Glutamatergic neuron (in vitro differentiated cells): ENCODE data around the gene RAI1. TPM values are rescaled to one million over a fixed set of nuclear protein-coding genes. Genes with fewer than 3 reads are reported as not detected.

Source experiments
- DNase-seq: peaks from one replicate; pipeline ENCODE4 v3.0.0; 2022
- H3K27ac Mint-ChIP-seq: one replicate; pipeline ENCODE4 v1.8.0; 2020; ENCODE audit warnings: mild to moderate bottlenecking, mixed read lengths, inconsistent platforms; ENCODE audit not compliant: unreplicated experiment
- H3K27me3 Mint-ChIP-seq: one replicate; pipeline ENCODE4 v1.8.0; 2020; ENCODE audit warnings: mild to moderate bottlenecking, moderate library complexity, mixed read lengths, inconsistent platforms; ENCODE audit not compliant: unreplicated experiment
- H3K36me3 Mint-ChIP-seq: one replicate; pipeline ENCODE4 v1.8.0; 2020; ENCODE audit warnings: mild to moderate bottlenecking, mixed read lengths, inconsistent platforms; ENCODE audit not compliant: unreplicated experiment
- H3K4me1 Mint-ChIP-seq: one replicate; pipeline ENCODE4 v1.8.0; 2020; ENCODE audit warnings: mild to moderate bottlenecking, low read depth, mixed read lengths, inconsistent platforms; ENCODE audit not compliant: unreplicated experiment
- H3K4me3 Mint-ChIP-seq: one replicate; pipeline ENCODE4 v1.8.0; 2020; ENCODE audit warnings: mild to moderate bottlenecking, mixed read lengths, inconsistent platforms; ENCODE audit not compliant: unreplicated experiment
- H3K9me3 Mint-ChIP-seq: one replicate; pipeline ENCODE4 v1.8.0; 2020; ENCODE audit warnings: mild to moderate bottlenecking, moderate library complexity, mixed read lengths, inconsistent platforms; ENCODE audit not compliant: unreplicated experiment
- total RNA-seq: library from RNA; stranded (reverse); fragmentation: NEBNext Ultra II Directional; extraction: Animal tissue kit (Norgen Biotek cat#: 25700); gene quantifications from one replicate; pipeline ENCODE4 v1.2.1, GENCODE V29; 2021; ENCODE audit not compliant: unreplicated experiment
- TF ChIP-seq, protein P1 (sequence below): fragments of 200-600 bp; sonication (generic); IDR thresholded peaks from one replicate; pipeline ENCODE4 v1.5.0; 2021; ENCODE audit not compliant: partially characterized antibody, unreplicated experiment

The RAI1 gene
- total RNA-seq, 1 donor from 2014 or later: 70.2 TPM

DNA sequence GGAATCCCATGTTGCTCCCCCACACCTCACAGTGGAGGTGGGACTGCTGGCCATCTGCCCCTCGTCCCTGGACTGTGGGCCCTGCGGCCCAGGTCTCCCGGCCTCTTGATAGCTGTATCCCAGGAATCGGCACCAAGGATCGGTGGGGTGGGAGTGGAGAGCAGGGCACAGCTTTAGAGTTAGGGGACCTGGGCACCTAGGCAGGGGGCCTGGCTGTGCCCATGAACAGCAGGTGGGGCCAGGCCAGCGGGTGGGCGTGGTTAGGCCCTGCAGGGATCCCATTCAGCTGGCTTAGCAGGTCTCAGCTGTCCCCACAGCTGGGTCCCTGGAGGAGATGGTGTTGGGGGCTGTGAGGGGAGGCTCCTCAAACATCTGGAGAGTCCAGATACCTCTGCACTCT is 106.3 kb downstream of the RAI1 start:
- peaks cover 37% of the 10 kb centered on the region for H3K27me3 Mint-ChIP-seq
- H3K27ac Mint-ChIP-seq: peak overlapping the region; percentile 68
- TF ChIP-seq, protein P1, sequence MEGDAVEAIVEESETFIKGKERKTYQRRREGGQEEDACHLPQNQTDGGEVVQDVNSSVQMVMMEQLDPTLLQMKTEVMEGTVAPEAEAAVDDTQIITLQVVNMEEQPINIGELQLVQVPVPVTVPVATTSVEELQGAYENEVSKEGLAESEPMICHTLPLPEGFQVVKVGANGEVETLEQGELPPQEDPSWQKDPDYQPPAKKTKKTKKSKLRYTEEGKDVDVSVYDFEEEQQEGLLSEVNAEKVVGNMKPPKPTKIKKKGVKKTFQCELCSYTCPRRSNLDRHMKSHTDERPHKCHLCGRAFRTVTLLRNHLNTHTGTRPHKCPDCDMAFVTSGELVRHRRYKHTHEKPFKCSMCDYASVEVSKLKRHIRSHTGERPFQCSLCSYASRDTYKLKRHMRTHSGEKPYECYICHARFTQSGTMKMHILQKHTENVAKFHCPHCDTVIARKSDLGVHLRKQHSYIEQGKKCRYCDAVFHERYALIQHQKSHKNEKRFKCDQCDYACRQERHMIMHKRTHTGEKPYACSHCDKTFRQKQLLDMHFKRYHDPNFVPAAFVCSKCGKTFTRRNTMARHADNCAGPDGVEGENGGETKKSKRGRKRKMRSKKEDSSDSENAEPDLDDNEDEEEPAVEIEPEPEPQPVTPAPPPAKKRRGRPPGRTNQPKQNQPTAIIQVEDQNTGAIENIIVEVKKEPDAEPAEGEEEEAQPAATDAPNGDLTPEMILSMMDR: no peak
- H3K4me1 Mint-ChIP-seq: peaks cover 71% of the 10 kb centered on the region
- H3K4me3 Mint-ChIP-seq: no peak overlapping the region
- H3K36me3 Mint-ChIP-seq: no peaks in the 10 kb centered on the region
- H3K9me3 Mint-ChIP-seq: peaks cover 40% of the 10 kb centered on the region
- no peak for DNase-seq

DNA sequence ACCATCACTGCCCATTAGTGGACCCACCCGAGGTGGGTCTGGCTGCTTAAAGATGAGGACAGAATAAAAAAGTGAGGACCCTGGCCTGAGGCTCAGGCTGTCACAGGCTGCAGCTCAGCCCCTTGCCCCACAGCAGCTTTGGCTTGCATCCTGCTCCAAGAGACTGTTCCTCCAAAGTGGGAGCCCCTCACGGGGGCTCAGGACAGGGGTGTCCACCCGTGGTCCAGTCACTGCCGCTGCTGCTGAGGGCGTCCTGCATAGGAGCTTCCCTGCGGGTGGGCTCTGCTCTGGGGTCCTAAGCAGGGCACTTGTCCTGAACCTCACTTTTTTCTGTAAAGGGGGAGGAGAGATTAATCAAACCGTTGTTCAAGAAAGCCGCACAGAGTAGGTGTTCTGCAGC is 107.7 kb downstream of the RAI1 start:
- peaks cover 44% of the 10 kb centered on the region for H3K9me3 Mint-ChIP-seq
- DNase-seq: no peak
- H3K4me1 Mint-ChIP-seq: peaks cover 78% of the 10 kb centered on the region
- peak overlapping the region; percentile 84 for H3K27ac Mint-ChIP-seq
- H3K4me3 Mint-ChIP-seq: peak overlapping the region; percentile 77
- no peaks in the 10 kb centered on the region for H3K36me3 Mint-ChIP-seq
- TF ChIP-seq, protein P1: no peak
- peaks cover 47% of the 10 kb centered on the region for H3K27me3 Mint-ChIP-seq

DNA sequence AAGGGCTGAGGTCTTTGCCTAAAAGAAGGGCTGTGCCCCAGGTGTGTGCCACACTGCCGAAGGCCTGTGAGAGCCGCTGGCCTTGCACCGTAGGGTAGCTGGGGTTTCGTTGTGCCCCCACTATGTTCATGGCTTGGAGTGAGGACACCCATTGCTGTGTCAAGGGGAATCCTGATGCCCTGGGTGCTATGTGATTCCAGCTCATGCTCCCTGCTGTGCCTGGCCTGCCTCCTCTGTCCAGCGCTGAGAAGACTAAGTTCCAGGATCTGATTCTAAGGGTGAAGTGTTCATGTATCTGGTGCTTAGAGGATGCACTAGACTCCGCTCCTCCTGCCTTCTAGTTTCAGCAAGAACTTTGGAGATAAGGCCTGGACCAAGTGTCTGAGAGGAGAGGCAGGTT is 108.2 kb downstream of the RAI1 start:
- peaks cover 46% of the 10 kb centered on the region for H3K27me3 Mint-ChIP-seq
- TF ChIP-seq, protein P1: no peak
- peaks cover 43% of the 10 kb centered on the region for H3K9me3 Mint-ChIP-seq
- no peak for DNase-seq
- peak overlapping the region; percentile 95 for H3K27ac Mint-ChIP-seq
- H3K4me3 Mint-ChIP-seq: peak overlapping the region; percentile 82
- no peaks in the 10 kb centered on the region for H3K36me3 Mint-ChIP-seq
- peaks cover 77% of the 10 kb centered on the region for H3K4me1 Mint-ChIP-seq

DNA sequence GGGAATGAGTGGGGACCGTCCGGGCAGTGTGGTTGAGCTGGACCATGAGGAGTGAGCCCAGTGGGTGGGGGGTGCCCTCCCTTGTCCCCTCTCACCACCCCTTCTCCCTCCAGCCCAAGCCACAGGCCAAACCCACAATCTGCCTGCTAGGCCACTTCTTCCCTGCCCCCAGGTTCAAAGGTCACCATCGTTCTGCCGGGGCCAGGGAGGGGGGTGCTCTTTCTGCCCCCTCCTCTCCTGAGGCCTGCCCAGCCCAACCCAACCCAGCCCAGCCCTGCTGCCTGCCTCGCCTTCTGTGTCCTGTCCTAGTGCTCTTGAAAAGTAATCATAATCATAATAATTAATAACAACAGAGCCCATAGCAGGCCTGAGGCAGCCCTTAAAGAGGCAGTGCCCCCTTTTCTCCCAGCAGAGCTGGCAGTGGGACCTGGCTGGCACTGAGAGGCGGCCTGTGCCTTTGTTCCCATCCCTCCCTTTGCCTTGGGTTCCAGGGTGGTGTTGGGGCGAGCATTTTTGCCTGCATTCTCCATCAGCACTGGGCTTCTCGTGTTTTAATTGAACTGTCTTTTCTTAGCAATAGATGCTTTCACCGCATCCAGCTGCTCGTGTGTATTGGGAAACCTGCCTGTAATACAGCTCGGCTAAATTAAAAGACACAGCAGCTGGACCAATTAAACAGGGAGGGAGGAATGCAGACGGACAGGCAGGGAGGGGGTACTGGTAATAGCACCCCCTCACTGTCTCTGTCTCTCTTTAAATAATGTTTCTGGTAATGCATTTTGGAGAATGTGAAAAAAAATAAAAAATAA is 108.8 kb downstream of the RAI1 start:
- Mint-ChIP-seq H3K36me3 (no peaks in the 10 kb centered on the region), H3K4me3 (peak overlapping the region; percentile 82), H3K27ac (peak overlapping the region; percentile 100), H3K4me1 (peaks cover 71% of the 10 kb centered on the region), H3K27me3 (peaks cover 48% of the 10 kb centered on the region), H3K9me3 (peaks cover 47% of the 10 kb centered on the region)
- TF ChIP-seq, protein P1: no peak
- no peak for DNase-seq

DNA sequence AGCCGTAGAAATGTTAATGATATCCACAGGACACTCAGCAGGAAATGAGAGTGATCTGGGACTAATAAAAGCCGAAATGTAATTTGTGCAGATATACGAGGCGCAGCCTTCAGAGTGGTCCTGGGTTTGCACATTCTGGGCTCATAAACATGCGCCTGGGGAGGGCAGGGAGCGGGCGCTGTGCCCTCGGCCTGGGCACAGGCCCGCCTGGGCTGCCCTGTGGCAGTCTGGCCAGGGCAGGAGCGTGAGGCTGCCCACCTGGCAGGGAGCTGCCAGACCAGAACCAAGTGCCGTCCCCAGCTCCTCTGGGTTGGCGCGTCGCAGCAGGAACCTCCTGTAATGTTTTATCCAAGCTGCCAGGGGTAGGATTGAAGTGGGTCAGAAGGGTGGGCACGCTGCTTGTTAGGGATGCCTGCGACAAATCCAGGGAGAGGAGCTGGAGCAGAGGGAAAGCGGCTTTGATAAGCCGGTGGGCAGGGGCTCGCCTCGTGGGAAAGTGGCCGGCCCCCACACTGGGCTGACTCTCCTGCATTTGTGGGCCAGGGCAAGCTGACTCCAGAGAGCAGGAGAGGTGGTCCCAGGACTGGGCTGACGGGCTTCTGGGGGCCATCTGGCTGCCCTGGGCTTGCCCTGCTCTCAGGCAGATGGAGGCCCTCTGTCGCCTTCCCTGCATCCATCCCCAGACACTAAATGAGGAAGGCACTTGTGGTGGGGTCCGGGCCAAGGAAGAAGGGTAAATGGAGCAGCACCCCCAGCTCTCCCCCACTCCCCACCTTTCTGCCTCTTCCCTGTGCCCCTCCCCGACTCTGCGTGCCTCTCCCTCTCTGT is 109.6 kb downstream of the RAI1 start:
- no peaks in the 10 kb centered on the region for H3K36me3 Mint-ChIP-seq
- peaks cover 63% of the 10 kb centered on the region for H3K4me1 Mint-ChIP-seq
- H3K9me3 Mint-ChIP-seq: peaks cover 43% of the 10 kb centered on the region
- H3K4me3 Mint-ChIP-seq: peak overlapping the region; percentile 81
- TF ChIP-seq, protein P1: no peak
- H3K27me3 Mint-ChIP-seq: peaks cover 44% of the 10 kb centered on the region
- H3K27ac Mint-ChIP-seq: peak overlapping the region; percentile 100
- DNase-seq: peak; percentile 70
